Heart right ventricle (tissue), 16 donors: Measurements from ENCODE around the gene ATG7. TPM values are rescaled to one million over a fixed set of nuclear protein-coding genes. Genes with fewer than 3 reads are reported as not detected.

Experiments
- ATAC-seq, 8 donors: fragments of 200-7000 bp; cut with Tn5 transposase; one replicate each; pipeline ENCODE4 v1.9.1; 2020; ENCODE audit warnings: mild to moderate bottlenecking in 8 of 8, moderate library complexity in 8 of 8, moderate number of reproducible peaks in 1 of 8
- DNase-seq, 2 donors: peaks; one replicate each; pipeline ENCODE4 v3.0.0-alpha.2; 2020
- H3K27ac ChIP-seq, 10 donors: fragments of 200-600 bp; sonication (generic) in 2 of 10; one replicate each; pipeline versions ENCODE4 v1.5.0 to v1.8.0; 2020 to 2022; ENCODE audit warnings: mild to moderate bottlenecking in 3 of 10
- H3K27me3 ChIP-seq, 7 donors: fragments of 200-600 bp; one replicate each; pipeline ENCODE4 v1.8.0; 2021 to 2022; ENCODE audit warnings: mild to moderate bottlenecking in 2 of 7
- H3K36me3 ChIP-seq, 9 donors: fragments of 200-600 bp; sonication (generic) in 1 of 9; one replicate each; pipeline versions ENCODE4 v1.5.0 to v1.8.0; 2020 to 2022; ENCODE audit warnings: mild to moderate bottlenecking in 2 of 9
- H3K4me1 ChIP-seq, 9 donors: fragments of 200-600 bp; sonication (generic) in 1 of 9; one replicate each; pipeline versions ENCODE4 v1.5.0 to v1.8.0; 2020 to 2022; ENCODE audit warnings: mild to moderate bottlenecking in 4 of 9
- H3K4me3 ChIP-seq, 10 donors: fragments of 200-600 bp; sonication (generic) in 2 of 10; one replicate each; pipeline versions ENCODE4 v1.5.0 to v1.8.0; 2020 to 2022; ENCODE audit warnings: mild to moderate bottlenecking in 7 of 10, moderate library complexity in 2 of 10
- H3K9me3 ChIP-seq, 11 donors: fragments of 200-600 bp in 10 of 11; sonication (generic) in 2 of 11; one replicate each; pipeline versions ENCODE4 v1.5.0 to v1.8.0; 2013 to 2022; ENCODE audit warnings: mild to moderate bottlenecking in 2 of 11, control low read depth in 1 of 11, moderate library complexity in 1 of 11
- CTCF ChIP-seq, 9 donors: fragments of 200-600 bp; sonication (generic) in 2 of 9; IDR thresholded peaks; one replicate each; pipeline versions ENCODE4 v1.5.0 to v1.8.0; 2021 to 2022; ENCODE audit warnings: antibody characterized with exemption in 9 of 9, mild to moderate bottlenecking in 5 of 9, moderate library complexity in 1 of 9
- WGBS, 2 donors: extraction: QIAGEN DNeasy Blood & Tissue Kit; methylation state at CpG; one replicate each; pipeline ENCODE4 v1.1.7; 2013; ENCODE audit warnings: inconsistent platforms in 1 of 2; 5-methylcytosine and 5-hydroxymethylcytosine counted together
- intact Hi-C, 10 donors: fragments of 100-400 bp; cut with DNase I; formaldehyde crosslinking; loops; one replicate each; pipeline versions ENCODE4 v1.11.1 to v1.14.2; 2022
- polyA plus RNA-seq, 2 donors: library from polyadenylated mRNA; stranded (reverse); fragments of 200-250 nt; gene quantifications; one replicate each; pipeline ENCODE4 v1.2.3, GENCODE V29; 2013
- total RNA-seq, 10 donors: library from RNA; stranded (reverse); fragmentation: NEBNext Ultra II Directional in 3 of 10; extraction: Animal tissue kit (Norgen Biotek cat#: 25700) in 3 of 10; gene quantifications; one replicate each; pipeline versions ENCODE4 v1.2.1 to v1.2.4, GENCODE V29; 2021 to 2023
- donor health status: Arrhythmogenic right ventricular cardiomyopathy.
- donor health status: ischemic (EF 13 %, LVEDD 7.1; RV severe dilation, severe dysfunction).
- donor health status: healthy with polysubstance abuse.
- donor health status: DM: no; HTN: yes; CAD: no.
- donor health status: DM: no; HTN: no; CAD: no.
- donor health status: ischemic (EF 25% LVEDD 6.9; RV normal size, moderate dysfunction).
- donor health status: ischemic (EF 25% LVEDD 5.7; RV mildly dilated, moderate dysfunction).
- donor health status: healthy.
- donor health status: DM: yes; HTN: yes; CAD: no.
- donor health status: Ischemic cardiomyopathy.
- donor health status: ischemic (EF 35%, LVEDD 5.7; RV mildly dilated, moderate dysfunction).
- donor health status: nonischemic (EF 11% LVEDD 7.7; RV severe dilation, severe dysfunction).
- donor health status: DM: yes; HTN: yes; CAD: no.
- donor health status: PGD.
- donor health status: ischemic (EF 29% LVEDD 5.4; RV normal size, mild dysfunction).
- donor health status: nonischemic (EF 23%, LVEDD 6.1; RV moderate dilation, normal function).

ATG7 gene
- total and polyA plus RNA-seq, 12 donors = 5.3 to 24.1 (median 16.8) TPM

DNA sequence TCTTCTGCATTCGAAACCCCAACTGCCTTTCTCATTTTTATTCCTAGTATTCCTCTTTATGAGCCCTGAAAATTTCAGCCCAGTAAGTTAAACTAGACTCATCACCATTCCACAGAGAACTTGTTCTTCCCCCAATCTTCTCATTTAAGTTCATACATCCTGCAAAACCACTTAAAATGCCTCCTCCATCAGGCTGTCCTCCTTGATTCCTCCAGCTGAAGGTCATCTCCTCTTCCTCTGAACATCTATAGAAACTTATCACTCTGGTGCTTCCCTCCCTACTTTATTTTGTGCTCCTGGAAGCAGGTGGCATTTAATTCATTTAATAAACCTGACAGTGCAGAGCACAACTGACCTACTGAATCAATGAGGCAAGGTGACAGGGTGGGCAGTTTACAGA, 333.2 kb downstream of the ATG7 start:
- peak overlapping the region in 6 of 10 donors; percentile 7 to 37 (median 22) for H3K27ac ChIP-seq
- no peaks in the 10 kb centered on the region for H3K27me3 ChIP-seq
- no peaks in the 10 kb centered on the region for H3K9me3 ChIP-seq
- no peak for TF ChIP-seq CTCF (IDR thresholded peaks at IDR 0.05)
- H3K4me3 ChIP-seq = no peak overlapping the region
- peaks cover 11 to 94% (median 84%) of the 10 kb centered on the region in 9 donors for H3K4me1 ChIP-seq
- WGBS, 2 donors = 90 to 96% methylated on average over 1 of the region's 1 CpG
- intact Hi-C loops = no loop called here
- ATAC-seq = no peak
- DNase-seq = no peak
- peaks cover 0 to 23% (median 0%) of the 10 kb centered on the region in 9 donors for H3K36me3 ChIP-seq

DNA sequence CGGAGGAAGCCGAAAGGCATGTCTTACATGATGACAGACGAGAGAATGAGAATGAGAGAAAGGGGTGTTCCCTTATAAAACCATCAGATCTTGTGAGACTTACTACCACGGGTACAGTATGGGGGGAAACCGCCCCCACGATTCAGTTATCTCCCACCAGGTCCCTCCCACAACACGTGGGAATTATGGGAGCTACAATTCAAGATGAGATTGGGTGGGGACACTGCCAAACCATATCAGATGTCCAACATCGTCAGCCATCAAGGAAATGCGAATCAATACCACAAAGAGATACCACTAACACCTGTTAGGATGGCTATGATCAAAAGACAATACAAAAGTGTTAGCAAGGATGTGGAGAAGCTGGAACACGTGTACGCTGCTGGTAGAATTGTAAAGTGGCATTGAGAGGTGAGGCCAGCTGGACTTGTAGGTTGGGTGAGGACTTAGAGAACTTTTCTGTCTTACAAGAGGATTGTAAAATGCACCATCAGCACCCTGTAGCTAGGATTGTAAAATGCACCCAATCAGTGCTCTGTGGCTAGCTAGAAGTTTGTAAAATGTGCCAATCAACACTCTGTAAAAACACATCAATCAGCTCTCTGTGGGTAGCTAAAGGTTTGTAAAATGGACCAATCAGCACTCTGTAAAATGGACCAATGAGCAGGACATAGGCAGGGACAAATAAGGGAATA, 334.0 kb downstream of the ATG7 start:
- no peak overlapping the region for H3K4me3 ChIP-seq
- ATAC-seq (no peak), DNase-seq (no peak)
- H3K36me3 ChIP-seq = peaks cover 0 to 14% (median 0%) of the 10 kb centered on the region in 9 donors
- peak overlapping the region in 3 of 10 donors; percentile 7 to 32 (median 8) for H3K27ac ChIP-seq
- no peaks in the 10 kb centered on the region for H3K27me3 ChIP-seq
- TF ChIP-seq CTCF (IDR thresholded peaks at IDR 0.05) = no peak
- intact Hi-C loops = no loop called here
- no peaks in the 10 kb centered on the region for H3K9me3 ChIP-seq
- H3K4me1 ChIP-seq = peaks cover 7 to 94% (median 84%) of the 10 kb centered on the region in 9 donors
- WGBS, 2 donors = 56 to 64% methylated on average over 11 of the region's 11 CpGs

DNA sequence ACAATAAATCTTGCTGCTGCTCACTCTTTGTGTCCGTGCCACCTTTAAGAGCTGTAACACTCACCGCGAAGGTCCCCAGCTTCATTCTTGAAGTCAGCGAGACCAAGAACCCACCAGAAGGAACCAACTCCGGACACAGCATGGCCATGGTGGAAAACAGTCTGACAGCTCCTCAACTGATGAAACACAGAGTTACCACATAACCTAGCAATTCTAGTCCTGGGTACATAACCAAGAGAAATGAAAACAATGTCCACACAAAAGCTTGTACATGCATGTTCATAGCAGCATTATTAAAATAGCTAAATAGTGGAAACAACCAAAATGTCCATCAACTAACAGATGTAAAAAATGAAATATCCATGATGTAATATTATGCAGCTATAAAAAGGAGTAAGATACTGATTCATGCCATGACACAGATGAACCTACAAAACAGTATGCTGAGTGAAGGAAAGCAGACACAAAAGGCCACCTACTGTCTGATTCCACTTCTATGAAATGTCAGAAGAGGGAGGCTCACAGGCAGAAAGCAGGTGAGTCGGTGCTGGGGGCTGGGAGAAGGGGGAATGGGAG, 334.8 kb downstream of the ATG7 start:
- Histone ChIP-seq H3K4me3 (no peak overlapping the region), H3K27ac (peak overlapping the region in 1 of 10 donors; percentile 9)
- DNase-seq = no peak

More for the DNA sequence above, 334.8 kb downstream of the ATG7 start:
- intact Hi-C loops = no loop called here
- no peaks in the 10 kb centered on the region for H3K27me3 ChIP-seq
- ATAC-seq = no peak
- H3K4me1 ChIP-seq = peaks cover 11 to 94% (median 83%) of the 10 kb centered on the region in 9 donors
- 73 to 81% methylated on average over 6 of the region's 6 CpGs for WGBS, 2 donors
- peaks cover 0 to 11% (median 0%) of the 10 kb centered on the region in 9 donors for H3K36me3 ChIP-seq
- no peaks in the 10 kb centered on the region for H3K9me3 ChIP-seq
- no peak for TF ChIP-seq CTCF (IDR thresholded peaks at IDR 0.05)

Other genes starting within 250 kb of the ATG7 start
- gene HRH1, start 117.9 kb upstream of the ATG7 start, total RNA-seq = 1 to 10 TPM in 8 of 10 donors, under 1 TPM in 2; 0.57 to 3.1 (median 1.5) TPM
- gene HRH1, start 117.9 kb upstream of the ATG7 start, polyA plus RNA-seq = under 1 TPM; 0.74 to 0.80 TPM